Stimulated activated effector memory CD8-positive, alpha-beta T cell treated with anti-CD3 and anti-CD28 coated beads, Interleukin-12 subunit alpha, Interleukin-12 subunit beta, amount 100 ng/mL, for 72 hours (primary cell): ENCODE data around the gene NMT2.

Experiments
- ATAC-seq: fragments of 150-1000 bp; cut with Tn5 transposase; 2 replicates; pipeline ENCODE4 v1.10.0; 2021
- DNase-seq, 2 donors: peaks; one replicate each; pipeline ENCODE4 v3.0.0; 2021 to 2022; ENCODE audit warnings: low spot score in 2 of 2
- H3K27ac Mint-ChIP-seq: one replicate; pipeline ENCODE4 v1.8.0; 2022; ENCODE audit warnings: mild to moderate bottlenecking, mixed read lengths
- H3K36me3 Mint-ChIP-seq: one replicate; pipeline ENCODE4 v1.8.0; 2022; ENCODE audit warnings: mild to moderate bottlenecking, mixed read lengths
- H3K4me1 Mint-ChIP-seq: one replicate; pipeline ENCODE4 v1.8.0; 2022; ENCODE audit warnings: mixed read lengths
- H3K4me3 Mint-ChIP-seq: one replicate; pipeline ENCODE4 v1.8.0; 2022; ENCODE audit warnings: mild to moderate bottlenecking, mixed read lengths
- H3K9me3 Mint-ChIP-seq: one replicate; pipeline ENCODE4 v1.8.0; 2022; ENCODE audit warnings: mixed read lengths

Gene NMT2

DNA sequence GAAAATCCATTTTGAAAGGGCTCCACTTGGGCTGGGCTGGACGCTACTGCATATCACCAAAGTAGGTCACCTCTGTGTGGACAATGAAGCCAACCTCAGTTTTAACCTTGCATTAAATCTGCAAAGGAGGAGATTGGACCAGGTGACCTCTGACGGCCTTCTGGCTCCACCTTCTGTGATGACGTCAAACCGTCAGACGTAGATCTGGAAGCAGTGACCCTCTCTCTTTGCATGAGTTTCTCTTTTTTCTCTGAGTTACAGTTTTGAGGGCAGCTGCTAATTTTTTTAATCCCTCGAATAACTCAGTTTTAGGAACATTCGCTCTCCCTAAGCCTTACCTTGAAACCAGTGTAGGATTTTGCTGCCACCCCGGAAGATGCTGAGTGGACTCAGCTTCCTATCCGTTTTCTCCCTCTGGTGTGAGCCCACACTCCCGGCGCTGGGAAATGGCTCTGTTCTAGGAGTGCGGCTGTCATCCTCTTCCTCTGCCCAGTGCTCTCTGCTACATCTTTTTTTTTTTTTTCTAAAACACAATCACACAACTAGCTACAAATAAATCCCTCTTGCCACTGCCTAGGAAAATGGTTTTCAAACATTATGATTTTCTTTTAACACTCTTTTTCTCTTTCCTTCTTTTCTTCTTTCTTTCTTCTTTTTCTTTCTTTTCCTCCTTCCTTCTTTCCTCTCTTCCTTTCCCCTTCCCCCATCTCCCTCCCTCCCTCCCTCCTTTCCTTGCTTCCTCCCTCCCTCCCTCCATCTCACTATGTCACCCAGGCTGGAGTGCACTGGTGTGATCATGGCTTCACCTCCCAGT, 27.7 kb upstream of the NMT2 start:
- peak overlapping the region; percentile 43 for H3K4me3 Mint-ChIP-seq
- ATAC-seq = no peak
- DNase-seq = no peak
- H3K9me3 Mint-ChIP-seq = no peaks in the 10 kb centered on the region
- H3K36me3 Mint-ChIP-seq = peaks cover 5% of the 10 kb centered on the region
- H3K27ac Mint-ChIP-seq = no peak overlapping the region
- peaks cover 12% of the 10 kb centered on the region for H3K4me1 Mint-ChIP-seq

DNA sequence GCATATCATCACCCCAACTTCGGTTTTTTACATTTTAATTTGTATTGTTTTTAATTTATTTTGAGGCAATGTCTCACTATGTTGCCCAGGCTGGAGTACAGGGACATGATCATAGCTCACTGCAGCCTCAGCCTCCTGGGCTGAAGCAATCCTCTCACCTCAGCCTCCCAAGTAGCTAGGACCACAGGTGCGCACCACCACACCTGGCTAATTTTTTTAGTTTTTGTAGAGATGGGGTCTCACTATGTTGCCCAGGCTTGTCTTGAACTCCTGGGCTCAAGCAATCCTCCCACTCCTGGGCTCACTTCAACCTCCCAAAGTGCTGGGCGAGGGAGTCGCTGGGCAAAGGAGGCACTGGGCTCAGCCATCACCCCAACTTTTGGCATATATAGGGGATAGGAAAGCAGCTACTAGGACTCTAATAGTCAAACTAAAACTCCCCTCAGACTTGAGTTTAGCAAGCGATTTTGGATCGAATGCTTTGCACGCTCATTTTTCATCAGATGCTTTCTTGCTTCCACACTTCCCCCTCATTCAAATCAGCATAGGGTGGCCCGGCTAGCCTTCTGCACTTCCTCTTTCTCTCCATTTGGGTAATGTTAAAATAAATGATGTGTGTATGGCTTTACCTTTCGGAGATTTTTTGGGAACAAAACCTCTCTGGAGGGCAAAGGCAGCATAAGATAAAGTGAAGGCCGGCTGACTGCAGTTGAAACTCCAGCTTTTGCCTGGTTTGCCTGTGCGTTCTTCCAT, 20.8 kb upstream of the NMT2 start:
- no peak overlapping the region for H3K27ac Mint-ChIP-seq
- H3K36me3 Mint-ChIP-seq = no peaks in the 10 kb centered on the region
- H3K4me1 Mint-ChIP-seq = peaks cover 23% of the 10 kb centered on the region
- no peaks in the 10 kb centered on the region for H3K9me3 Mint-ChIP-seq
- H3K4me3 Mint-ChIP-seq = no peak overlapping the region
- ATAC-seq = no peak
- DNase-seq = no peak

DNA sequence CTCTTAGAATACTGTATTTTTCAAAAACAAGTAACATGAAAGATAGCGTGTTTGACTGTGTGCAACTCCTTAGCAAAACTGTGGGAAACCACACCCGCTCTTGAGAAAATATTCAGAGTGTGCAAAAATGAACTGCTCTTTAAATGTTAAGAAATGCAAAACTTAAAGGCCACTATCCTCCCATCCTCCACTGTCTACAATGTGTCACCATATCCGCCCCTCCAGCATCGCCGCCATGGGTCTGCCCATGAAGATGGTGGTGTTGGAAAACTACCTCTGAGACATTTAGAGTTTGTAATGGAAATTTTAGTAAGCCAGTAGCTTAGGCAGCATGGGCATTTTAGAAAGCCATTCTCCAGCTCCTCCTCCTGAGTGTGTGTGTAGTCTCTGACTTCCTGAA, 20.1 kb upstream of the NMT2 start:
- Mint-ChIP-seq H3K36me3 (no peaks in the 10 kb centered on the region), H3K27ac (no peak overlapping the region), H3K4me1 (peaks cover 23% of the 10 kb centered on the region), H3K4me3 (no peak overlapping the region), H3K9me3 (no peaks in the 10 kb centered on the region)
- no peak for ATAC-seq
- DNase-seq = no peak

DNA sequence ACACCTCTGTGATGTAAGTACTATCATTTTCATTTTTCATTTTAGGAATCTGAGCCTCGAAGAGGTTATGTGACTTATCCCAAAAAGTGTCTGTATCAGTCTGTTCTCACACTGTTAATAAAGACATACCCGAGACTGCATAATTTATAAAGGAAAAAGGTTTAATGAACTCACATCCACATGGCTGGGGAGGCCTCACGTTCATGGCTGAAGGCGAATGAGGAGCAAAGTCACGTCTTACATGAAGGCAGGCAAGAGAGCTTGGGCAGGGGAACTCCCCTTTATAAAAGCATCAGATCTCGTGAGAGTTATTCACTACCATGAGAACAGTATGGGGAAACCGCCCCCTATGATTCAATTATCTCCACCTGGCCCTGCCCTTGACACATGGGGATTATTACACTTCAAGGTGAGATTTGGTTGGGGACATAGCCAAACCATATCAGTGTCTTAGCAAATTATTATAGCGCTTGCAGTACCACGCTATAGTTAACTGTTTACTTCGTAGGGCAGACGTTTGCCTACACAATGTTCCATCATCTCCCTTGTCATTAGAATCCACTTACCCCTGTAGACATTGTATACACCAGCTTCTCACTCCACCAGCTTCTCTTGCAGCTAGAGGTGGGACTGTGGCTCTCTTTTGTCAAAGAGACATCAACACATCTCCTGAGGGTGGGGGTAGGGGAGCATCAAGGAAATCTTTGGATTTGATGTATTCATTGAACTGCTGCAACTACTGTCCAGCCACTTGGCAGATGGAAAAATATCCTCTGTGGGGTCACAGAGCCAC, 15.4 kb upstream of the NMT2 start:
- Mint-ChIP-seq H3K36me3 (no peaks in the 10 kb centered on the region), H3K4me1 (peaks cover 22% of the 10 kb centered on the region), H3K4me3 (no peak overlapping the region), H3K9me3 (no peaks in the 10 kb centered on the region), H3K27ac (no peak overlapping the region)
- DNase-seq (no peak), ATAC-seq (no peak)

DNA sequence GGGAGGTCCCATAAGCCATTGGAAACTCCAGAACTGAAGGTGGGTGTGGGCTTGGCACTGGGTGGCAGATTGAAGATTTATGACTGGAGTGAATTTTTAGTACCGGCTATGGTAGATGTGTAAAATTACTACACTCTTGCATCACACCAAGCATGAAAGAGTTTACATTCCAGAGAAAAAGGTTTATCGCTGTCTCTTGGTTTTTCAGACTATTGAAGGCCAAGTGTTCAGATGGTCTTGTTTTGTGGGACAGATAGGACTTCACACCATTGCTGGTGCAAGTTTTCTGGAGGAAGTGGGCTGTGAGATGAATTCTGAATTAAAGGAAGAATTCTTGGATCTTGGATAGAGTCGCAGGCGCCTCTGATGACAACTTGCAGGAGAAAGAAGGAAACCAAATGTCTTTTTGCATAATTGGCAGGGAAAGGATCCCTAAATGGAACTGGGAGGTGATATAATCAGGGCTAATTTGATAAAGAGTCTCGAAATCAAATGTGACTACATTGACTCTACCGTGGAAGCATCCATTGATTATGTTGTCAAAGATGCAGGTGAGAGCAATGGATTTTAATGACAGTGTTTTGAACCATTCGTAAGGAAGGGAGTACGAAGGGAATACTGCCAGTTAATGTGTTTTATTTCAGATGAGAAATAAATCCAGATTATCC, 14.2 kb upstream of the NMT2 start:
- H3K4me1 Mint-ChIP-seq = peaks cover 18% of the 10 kb centered on the region
- DNase-seq (no peak), ATAC-seq (no peak)
- H3K4me3 Mint-ChIP-seq = no peak overlapping the region
- no peaks in the 10 kb centered on the region for H3K36me3 Mint-ChIP-seq
- no peaks in the 10 kb centered on the region for H3K9me3 Mint-ChIP-seq
- H3K27ac Mint-ChIP-seq = no peak overlapping the region

DNA sequence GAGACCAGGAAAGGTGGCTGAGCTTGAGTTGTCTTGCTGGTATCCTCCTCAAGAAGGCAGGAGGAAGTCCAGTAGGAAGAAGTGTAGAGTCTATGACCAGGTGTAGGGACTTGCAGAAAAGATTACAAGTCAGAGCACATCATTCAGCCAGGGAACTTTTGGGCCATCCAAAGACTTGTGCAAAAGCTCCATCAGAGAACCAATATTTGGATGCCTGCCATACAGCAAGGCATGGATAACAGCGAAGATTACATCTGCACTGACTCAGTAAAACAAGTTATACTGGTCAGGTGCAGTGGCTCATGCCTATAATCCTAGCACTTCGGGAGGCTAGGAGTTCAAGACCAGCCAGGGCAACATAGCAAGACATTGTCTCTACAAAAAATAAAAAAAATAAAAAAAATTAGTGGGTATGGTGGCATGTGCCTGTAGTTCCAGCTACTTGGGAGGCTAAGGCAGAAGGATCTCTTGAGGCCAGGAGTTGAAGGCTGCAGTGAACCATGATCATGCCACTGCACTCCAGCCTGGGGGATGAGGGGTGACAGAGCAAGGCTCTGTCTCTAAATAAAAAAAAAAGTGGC, 13.2 kb upstream of the NMT2 start:
- DNase-seq = no peak

DNA sequence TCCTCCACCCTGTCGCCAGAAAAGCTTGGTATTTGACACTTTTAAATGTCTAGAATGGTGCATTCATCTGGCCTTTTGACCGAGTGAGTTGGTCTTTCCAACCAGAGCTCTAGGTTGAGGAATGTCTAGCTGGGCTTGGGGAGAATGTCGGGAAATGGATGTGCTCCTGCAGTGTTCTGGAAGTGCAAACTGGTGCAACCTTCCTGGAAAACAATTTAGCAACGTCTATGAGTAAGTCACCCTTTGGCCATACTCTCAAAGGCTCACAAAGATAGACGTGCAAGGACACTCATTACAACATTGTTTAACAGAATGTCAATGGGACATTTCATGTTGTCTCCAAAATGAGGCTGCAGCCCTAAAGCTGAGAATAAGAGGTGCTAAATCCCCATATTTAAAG, 12.2 kb upstream of the NMT2 start:
- Mint-ChIP-seq H3K4me3 (no peak overlapping the region), H3K27ac (no peak overlapping the region), H3K4me1 (peaks cover 7% of the 10 kb centered on the region), H3K9me3 (no peaks in the 10 kb centered on the region), H3K36me3 (no peaks in the 10 kb centered on the region)
- DNase-seq = no peak
- no peak for ATAC-seq

More for the DNA sequence above, 13.2 kb upstream of the NMT2 start:
- H3K4me3 Mint-ChIP-seq = no peak overlapping the region
- peaks cover 16% of the 10 kb centered on the region for H3K4me1 Mint-ChIP-seq
- no peaks in the 10 kb centered on the region for H3K9me3 Mint-ChIP-seq
- no peak for ATAC-seq
- H3K36me3 Mint-ChIP-seq = no peaks in the 10 kb centered on the region
- no peak overlapping the region for H3K27ac Mint-ChIP-seq

DNA sequence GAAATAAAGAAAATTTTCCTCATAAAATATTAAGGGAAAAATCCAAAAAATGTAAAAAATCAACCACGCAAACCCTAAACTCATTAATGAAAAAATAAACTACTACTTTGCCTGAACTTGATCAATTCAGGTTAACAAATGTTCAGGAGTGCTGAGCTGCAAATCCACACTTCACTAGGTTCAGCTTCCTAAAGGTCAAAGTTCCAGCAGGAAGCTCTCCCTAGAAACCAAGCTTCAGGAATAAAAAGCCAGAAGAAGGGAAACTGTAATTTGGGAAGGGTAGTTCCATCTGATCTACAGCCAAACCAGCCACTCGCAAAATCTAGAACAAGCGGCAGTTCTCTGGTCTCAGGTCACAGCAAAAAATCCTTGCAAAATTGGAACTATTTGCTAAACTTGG, 7.8 kb upstream of the NMT2 start:
- Mint-ChIP-seq H3K9me3 (no peaks in the 10 kb centered on the region), H3K27ac (no peak overlapping the region), H3K36me3 (no peaks in the 10 kb centered on the region), H3K4me3 (no peak overlapping the region), H3K4me1 (peaks cover 7% of the 10 kb centered on the region)
- ATAC-seq = no peak
- no peak for DNase-seq

DNA sequence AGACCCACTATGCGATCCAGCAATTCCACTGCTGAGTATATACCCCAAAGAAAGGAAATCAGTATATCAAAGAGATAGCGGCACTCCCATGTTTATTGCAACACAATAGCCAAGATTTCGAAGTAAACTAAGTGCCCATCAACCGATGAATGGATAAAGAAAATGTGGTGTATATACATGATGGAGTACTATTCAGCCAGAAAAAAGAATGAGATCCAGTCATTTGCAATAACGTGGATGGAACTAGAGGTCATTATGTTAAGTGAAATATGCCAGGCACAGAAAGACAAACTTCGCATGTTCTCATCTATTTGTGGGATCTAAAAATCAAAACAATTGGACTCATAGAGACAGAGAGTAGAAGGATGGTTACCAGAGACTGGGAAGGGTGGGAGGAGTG, 7.1 kb upstream of the NMT2 start:
- no peaks in the 10 kb centered on the region for H3K9me3 Mint-ChIP-seq
- no peak overlapping the region for H3K4me3 Mint-ChIP-seq
- ATAC-seq = no peak
- DNase-seq = no peak
- H3K36me3 Mint-ChIP-seq = no peaks in the 10 kb centered on the region
- H3K27ac Mint-ChIP-seq = no peak overlapping the region
- peaks cover 11% of the 10 kb centered on the region for H3K4me1 Mint-ChIP-seq

DNA sequence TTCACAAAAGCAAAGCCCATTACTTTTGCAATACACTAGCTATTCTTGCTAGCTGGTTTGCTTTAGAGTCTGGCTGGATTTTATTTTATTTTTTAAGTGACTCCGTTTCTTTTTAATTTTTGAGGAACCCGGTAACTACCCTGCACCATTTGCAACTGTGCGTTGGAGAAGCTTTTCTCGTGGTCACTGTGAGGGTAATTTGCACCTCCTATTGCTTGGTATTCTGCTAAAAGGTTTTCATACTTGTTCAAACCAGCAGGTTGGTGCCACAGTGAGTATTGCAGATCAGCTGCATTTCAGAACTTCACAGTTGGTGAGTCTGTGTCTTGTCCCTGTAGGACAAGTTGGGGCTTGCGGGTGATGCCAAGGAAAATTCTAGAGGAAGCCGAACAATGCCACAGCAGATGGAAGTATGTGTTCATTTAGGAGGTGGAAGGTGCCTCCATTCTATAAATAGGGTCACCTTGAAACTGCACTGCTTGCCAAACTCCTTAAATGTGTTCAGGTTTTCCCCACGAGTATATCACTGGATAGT, 3.9 kb upstream of the NMT2 start:
- H3K27ac Mint-ChIP-seq = no peak overlapping the region
- DNase-seq = no peak
- H3K4me3 Mint-ChIP-seq = no peak overlapping the region
- peaks cover 34% of the 10 kb centered on the region for H3K4me1 Mint-ChIP-seq
- H3K36me3 Mint-ChIP-seq = peaks cover 4% of the 10 kb centered on the region
- ATAC-seq = no peak
- H3K9me3 Mint-ChIP-seq = no peaks in the 10 kb centered on the region

DNA sequence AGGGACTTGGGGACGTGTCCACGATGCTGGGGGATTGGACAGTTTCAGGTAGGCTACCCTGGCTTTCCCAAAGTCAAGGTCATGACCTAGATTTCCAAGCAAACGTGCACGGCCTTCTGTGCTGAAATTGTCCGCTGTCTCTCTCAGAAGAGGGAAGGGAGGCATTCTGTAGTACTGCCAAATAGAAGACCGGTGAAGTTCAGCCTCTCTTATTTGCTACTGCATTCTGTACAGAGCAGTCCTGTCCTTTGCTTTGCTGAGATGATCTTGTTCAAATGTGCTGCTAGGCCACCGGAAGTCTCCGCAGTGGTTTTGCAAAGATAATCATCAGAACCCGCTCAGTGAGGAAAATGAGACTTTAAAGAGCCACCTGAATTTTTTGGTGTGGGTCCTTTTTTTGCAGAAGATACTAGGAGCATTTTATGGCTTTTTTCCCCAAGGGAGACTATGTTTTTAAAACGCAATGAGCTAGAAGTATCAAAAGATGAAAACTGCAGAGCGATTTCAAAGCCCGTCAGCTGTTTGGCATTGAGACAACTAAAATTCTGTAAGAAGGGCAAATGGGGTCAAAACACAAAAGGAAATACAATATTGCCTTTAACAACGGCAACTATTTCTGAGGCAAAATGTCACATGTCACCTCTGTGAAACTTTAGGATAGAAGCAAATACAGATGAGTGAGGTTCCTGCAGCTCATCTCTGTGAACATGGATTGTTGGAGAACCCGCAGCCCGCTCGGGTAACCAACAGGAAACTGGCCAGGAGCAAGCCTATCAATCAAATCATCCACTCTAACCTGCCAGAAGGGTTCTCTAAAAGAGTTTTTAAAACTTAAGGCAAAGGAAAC, 1.3 kb upstream of the NMT2 start:
- Mint-ChIP-seq H3K4me1 (peaks cover 35% of the 10 kb centered on the region), H3K36me3 (peaks cover 5% of the 10 kb centered on the region), H3K4me3 (peak overlapping the region; percentile 89), H3K9me3 (no peaks in the 10 kb centered on the region), H3K27ac (peak overlapping the region; percentile 40)
- ATAC-seq (peak; percentile 22), DNase-seq (peak; percentile 5 to 68)

DNA sequence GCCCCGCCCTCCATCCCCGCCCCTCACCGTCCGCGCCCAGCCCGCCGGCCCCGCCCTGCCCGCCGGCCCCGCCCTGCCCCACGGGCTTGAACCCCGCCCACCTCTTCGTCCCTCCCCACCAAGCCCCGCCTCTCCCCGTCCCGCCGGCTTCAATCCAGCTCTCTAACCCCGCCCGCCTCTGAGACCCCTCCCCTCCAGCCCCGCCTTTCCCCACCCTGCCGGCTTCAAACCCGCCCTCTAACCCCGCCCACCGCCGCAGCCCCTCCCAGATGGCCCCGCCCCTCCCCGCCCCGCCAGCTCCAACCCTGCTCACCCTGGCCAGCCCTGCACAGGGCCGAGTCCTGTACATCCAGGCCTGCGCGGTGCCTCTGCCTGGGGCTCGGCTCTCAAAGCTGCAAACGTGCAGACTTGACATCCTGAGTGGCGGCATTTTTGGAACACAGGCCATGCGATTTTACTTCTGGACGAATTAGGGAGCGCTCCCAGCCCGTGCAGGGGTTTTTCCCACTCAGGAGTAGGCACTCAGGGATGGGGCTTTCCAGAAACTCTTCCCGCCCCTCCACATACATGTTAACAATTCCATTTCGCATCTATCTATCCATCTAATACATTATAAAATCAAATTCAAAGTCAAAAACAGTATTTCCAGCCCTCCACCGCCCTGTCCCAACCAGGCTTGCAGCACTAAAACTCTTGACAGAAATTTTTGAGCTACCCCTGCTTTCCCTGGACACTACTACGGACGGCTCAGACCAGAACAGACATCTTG, 477 bp upstream of the NMT2 start:
- ATAC-seq = peak; percentile 66
- peak overlapping the region; percentile 91 for H3K27ac Mint-ChIP-seq
- H3K4me1 Mint-ChIP-seq = peaks cover 35% of the 10 kb centered on the region

More for the DNA sequence above, 477 bp upstream of the NMT2 start:
- H3K9me3 Mint-ChIP-seq = no peaks in the 10 kb centered on the region
- H3K4me3 Mint-ChIP-seq = peak overlapping the region; percentile 89
- H3K36me3 Mint-ChIP-seq = peaks cover 5% of the 10 kb centered on the region
- peak; percentile 82 to 91 for DNase-seq
